GM10847 (cell line): Measurements from ENCODE around the gene BDNF.

Experiments
- POLR2A ChIP-seq: IDR thresholded peaks from 2 replicates; pipeline ENCODE4 v1.6.1; 2011; ENCODE audit not compliant: insufficient read length; ENCODE audit errors: extremely low read depth

The BDNF gene

DNA sequence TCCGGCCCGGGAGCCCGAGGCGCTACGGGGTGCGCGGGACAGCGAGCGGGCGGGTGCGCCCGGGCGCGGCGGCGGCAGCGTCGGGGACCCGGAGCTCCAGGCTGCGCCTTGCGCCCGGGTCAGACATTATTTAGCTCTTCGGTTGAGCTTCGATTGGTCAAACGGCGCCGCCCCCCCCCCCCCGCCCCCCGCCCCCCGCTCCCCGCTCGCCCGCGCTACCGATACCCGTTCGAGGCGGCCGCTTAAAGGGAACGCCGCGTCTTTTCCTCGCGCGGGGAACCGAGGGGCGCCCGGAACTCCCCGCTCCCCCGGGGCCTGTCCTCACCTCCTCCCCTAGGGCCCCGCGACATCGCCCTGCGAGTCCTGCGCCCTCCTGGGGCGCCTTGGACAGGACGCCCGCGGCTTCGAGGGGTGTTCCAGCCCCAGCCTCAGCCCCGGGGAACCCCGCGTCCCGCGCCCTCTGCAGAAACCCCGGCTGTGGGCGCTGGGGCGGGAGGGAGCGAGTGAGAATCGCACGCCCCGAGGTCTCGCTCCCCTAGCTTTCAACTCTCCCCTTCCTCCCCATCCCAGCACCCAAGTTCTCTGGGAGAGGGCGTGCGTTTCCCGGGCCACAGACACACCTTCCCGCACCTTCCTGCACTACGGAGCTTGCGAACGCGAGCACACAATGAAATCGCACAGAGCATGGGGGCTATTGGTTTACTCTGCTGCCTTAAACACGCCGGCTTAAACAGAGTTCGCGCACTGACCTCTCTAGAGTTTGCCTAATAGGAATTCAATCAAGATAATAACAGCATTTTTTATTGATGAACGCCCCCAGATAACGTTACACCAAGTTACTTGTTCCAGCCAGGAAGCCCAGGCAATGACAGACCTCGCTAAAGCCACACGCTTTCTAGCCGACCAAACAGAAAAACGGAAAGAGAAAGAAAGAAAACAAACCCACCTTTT, at the start of gene BDNF:
Gene BDNF (minus strand): TSS at position 105 of the 951 bp plus-strand sequence. CDS start 41,891 bp downstream, outside the sequence.
- TF ChIP-seq POLR2A = no peak

DNA sequence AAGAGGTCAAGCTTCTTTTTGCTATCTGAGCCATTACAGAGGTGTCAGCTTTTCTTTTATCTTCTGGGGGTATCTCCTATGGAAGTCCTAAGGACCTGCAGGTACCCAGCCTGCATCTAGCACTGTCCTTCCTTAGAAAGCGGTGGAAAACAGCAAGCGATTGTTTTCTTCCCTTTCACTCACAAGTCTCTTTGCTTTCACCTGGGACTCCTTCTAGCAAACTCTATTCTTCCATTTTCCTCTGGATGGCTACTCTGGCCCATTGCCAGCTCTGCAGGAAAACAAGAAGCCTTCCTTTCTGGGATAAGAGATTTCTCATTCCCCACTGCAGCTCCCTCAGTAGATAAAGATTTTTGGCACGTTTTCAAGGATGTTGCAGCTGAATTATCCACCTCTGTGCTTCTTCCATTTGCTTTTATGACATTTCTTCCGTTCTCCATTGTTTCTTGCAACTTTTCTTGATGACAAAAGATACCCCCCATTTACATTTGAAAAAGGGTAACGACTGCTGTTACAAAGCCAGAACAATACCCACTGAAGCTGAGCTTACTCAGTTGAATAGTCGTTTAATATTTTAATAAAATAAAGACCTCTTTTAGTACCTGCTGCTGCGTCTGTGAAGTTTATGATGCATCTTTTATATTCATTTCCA, 40.2 kb upstream of the BDNF start:
- TF ChIP-seq POLR2A = no peak

DNA sequence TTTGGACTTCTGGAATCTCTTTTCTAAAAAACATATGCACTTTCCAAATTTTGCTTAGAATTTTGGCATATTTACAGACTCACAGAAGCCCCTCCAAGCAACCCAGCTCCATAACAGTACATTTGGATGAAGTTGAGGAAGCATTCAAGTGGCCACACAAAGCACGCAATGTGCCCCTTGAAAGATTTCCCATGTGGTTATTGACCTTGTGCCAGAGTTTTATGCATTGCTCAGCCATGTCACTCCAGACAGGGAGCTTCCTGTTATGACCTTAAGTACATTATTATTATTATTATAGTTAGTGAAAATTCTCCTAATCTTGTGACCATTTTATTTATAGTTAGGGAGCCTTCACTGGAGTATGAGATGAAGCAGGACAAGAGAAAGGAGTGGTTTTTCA, 35.0 kb upstream of the BDNF start:
- TF ChIP-seq POLR2A = no peak

DNA sequence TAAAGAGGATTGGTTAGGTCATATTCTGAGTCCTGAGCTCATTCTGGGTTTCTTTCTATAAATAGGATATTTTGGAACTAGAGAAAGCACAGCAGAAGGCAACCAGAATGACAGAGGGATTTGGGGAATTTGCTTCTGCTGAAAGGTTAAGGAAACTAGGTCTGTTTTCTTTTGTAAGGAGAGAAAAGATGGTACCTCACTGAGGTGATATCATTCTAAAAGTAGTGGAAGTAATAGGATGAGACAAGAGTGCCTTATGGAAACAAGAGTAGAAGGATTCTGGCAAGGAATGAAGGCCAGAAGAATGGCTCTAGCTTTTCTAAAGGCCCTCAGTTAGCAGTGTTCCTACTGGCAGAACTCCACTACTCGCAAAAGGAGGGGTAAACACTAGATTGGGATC, 26.7 kb upstream of the BDNF start:
- no peak for TF ChIP-seq POLR2A

DNA sequence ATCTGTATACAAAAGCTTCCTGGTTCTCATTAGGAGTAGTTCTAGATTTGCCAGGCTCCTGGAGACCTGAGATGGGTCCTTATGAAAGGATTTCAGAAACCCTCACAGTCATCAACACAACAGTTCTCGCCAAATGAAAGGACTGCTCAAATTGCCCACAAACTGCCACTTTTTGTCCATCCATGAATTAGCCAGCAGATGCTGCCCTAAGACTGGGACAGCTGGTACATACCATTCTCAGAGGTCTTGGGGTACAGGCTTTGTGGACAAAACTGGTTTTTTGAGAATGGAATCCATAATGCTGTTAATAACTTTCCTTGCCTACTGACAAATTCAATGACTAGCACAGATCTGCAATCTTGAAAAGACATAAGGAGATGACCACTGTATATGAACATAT, 23.4 kb upstream of the BDNF start:
- TF ChIP-seq POLR2A = no peak

DNA sequence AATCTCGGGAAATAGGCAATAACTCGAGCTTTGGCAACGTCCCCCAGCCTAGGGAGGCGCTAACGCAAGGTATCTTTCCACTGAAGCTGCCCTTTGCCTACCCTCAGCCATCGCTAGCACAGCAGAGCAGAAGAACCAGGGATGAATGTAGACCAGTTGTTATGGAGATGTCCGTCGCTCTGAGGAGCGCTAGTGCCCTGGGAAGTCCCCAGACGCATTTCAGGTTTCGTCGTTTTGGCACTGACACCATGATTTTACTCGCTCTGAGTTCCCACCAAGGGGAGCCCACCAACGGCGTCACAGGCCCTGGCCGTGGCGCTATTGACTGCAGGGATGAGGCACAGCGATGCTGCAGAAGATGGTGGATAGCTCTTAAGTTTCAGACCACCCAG, 22.7 kb upstream of the BDNF start:
- TF ChIP-seq POLR2A = no peak

DNA sequence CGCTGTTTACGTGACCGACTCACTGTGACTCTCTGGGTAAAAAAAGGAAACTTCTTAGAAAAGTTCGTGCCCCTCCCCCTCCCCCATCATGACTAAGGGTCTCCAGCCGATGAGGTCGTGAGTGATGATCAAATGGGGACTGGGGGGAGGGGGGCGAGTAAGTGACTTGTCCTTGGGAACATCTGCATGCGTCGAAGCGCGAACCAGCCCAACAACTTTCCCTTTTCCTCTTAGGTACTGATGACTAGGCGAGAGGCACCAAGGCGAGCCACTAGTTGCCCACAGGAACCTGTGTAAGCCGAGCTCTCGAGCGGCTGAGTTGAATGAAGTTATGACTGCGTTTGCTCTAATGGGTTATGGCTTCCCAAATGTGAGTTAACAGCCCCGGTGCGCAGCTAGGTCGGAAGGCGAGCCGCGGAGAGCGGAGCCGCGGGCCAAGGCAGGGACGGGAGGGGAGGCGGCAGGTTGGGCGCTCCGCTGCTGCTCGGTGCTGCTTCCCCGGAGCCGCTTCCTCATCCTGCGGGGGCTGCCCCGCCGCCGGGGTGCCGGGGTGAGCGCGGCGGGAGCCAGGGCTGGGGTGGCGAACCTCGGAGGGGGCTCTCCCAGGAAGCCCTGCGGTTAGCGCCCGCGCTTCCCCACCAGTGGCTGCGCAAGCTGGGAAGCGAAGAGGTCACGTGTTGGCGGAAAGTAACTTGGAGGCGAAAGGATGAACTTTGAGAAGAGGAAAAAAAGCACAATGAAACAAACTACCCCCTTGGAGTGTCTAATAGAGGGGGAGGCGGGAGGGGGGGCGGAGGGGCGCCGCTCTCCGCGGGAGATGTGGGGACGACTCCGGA, 22.1 kb upstream of the BDNF start:
- no peak for TF ChIP-seq POLR2A

DNA sequence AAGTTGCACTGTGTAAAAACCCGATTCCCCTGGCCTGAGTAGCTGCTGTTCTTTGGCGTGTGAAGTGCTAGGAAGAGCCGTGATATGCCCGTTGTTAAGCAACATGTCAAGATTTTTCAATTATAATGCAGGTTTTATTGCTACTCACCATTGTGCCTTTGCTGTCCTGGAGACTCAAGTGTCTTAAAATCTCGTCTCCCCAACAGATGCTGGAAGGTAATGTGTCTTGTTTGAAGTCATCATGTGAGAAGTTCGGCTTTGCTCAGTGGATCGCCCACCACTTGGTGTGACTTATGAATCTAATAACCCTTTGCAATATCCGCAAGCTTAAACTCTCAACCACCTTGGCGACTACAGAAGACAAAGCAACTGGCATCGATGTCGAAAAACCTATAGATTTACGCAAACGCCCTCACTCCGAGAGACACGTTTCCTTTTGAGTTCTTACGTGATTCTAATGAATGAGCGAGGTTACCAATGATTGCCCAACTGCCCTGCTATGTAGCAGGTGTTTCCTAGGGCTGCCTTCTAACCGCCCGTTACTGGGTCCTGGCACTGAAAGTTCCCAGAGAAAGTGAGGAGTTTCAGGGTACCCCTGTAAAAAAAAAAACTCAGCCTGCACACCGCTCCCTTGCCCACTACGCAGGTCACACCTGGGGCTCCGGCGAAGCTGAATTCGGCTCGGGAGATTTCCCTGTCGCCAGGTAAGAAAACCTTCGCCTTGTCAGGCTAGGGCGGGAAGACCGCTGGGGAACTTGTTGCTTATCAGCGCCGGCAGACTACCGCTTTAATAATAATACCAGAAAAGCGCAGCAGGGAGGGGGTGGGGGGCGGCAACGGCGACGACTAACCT, 21.2 kb upstream of the BDNF start:
- no peak for TF ChIP-seq POLR2A

DNA sequence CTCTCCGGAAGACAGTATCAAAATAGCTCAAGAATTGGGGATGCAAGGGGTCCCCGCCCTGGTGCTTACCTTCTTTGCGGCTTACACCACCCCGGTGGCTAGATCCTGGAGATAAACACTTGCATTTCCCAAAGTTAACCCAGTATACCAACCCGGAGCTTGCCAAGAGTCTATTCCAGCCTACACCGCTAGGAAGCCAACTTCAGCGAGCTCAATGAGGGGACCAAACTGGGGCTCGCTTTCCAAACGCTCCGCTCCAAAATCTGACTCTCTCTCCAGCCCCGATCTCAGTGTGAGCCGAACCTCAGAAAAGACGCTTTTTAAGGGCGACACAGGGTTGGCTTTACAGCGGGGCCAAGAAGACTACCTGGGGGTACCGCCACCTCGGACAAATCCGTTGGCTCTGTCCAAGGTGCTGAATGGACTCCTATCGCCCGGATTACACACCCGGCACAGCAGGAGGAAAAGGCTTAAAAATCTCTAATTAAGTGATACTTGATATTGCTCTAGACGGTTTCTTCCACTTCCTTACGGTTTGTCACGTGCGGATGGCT, 20.1 kb upstream of the BDNF start:
- no peak for TF ChIP-seq POLR2A

DNA sequence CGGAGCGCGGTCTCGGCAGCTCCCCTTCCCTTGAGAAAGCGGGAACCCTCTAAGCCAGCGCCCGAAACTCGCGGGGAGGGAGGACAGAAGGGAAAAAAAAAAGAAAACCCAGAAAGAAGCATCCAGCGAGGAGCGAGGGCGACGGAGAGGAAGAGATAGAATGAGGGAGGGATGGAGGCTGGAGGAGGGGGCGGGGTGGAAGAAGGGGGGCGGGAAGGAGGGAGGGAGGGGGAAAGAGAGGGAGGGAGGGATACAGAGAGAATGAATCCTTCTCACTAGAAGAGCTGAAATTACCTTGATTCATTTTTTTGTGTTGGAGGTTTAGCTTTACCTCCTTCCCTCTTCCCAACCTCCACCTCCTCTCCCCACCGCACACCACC, 19.3 kb upstream of the BDNF start:
- no peak for TF ChIP-seq POLR2A

DNA sequence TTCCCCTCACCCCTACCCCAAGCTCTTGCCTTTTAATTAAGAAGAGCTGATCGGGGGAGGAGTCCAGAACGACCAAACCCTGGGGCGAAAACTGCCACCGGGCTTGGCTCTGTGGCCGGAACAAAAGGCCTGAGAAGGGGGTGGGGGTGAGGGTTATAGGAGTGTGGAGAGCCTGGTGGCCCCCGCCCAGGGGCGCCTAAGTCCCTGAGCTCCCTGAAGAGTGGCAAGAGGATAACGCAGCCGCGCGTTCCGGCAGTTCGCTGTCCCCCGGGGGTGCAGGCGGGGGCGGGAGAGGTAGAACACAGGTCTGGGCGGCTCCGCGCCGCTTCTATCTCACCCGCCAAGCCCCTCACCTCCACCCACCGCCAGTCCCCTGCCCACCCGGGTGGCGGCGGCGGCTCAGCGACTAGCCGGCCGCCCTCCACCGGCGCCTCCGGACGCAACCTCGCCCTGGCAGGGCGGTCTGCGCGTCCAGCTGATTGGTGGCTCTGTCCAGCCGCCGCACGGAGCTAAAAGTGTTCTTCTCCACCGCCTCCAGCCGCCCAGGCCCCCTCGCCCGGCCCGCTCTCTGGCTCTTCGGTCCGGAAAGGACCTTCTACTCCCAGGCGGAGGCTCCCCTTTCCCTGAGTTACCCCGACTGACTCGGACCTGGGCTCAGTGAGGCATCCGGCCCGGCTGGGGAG, 18.7 kb upstream of the BDNF start:
- TF ChIP-seq POLR2A = no peak

DNA sequence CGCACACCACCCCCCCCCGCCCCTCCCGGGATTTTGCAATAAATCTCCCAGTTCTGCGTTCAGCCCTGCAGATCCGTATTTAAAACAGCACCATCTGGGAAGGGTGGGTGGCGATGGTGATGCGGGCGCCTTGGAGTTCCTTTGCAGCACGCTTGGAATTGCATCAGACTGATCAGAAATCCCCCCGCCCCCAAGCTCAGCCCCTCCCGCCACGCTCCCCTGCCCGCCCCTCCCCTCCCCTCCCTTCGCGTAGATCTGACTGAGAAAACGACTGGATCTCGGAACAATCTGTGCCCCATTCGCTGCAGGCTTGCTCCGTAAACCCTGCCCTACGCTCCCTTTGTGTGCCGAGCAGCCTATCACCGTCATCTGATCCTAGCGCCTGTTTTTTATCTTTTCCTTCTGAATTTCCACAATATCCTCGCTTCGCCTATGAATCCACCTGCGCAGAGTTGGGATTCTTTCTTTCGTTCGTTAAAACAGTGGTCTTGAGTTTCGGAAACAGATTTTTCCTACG, 18.1 kb upstream of the BDNF start:
- TF ChIP-seq POLR2A = no peak

DNA sequence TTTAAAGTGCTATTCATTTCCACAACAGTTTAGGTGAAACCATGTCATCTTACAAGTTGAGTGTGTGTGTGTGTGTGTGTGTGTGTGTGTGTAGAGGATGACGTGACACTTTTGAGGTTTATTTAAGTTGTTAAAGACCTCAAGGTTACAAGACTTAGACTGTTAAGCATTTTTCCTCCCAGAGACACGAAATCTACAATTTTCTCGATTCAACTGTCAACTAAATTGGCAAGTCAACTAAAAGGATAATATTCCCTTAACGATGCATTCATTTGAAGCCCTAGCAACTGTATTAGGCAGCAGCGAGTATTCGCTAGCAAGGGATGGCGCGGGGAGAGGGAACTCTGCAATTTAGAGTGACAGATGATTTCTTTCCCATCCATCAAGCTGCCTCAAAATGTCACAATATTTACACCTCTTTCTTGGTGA, 17.6 kb upstream of the BDNF start:
- TF ChIP-seq POLR2A = no peak

DNA sequence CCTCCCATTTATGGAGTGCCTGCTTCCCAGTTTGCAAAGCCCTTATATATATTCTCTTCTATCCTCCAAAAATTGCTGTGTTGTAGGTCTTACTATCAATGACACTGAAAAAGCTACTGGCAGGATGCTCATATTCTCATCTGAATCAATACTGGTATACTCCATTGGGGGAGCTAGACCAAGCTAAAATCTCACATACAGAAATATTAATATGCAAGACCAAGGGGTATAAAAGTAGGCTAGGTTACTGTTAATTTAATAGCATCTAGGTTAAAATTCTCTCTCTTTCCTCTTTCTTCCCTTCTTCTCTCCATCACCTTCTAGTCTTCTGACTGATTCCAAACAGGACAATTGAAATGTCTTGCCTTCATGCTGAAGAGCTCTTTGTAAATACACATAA, 17.1 kb upstream of the BDNF start:
- TF ChIP-seq POLR2A = no peak

DNA sequence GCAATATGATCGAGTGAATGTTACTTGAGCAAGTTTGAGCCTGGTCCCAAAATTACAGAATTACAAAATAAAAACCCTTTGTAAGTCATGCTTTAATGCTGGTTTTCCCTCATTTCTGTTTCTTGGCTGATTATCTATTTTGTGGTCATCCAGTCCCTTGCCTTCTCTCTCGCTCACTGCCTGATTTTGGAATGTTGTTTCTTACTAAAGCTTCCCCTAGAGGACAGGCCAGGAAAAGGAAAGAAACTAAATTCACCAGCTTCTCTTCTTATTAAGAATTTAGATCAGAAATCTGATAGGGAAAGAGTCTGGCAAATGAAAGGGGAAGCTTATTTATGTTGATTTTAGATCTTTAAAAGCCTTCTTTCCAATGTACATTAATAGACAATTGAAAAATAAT, 16.6 kb upstream of the BDNF start:
- no peak for TF ChIP-seq POLR2A
